Suprapubic skin (tissue), 4 donors: ENCODE data around the gene WDR11. TPM values are rescaled to one million over a fixed set of nuclear protein-coding genes. Genes with fewer than 3 reads are reported as not detected.

Experiments
- DNase-seq, 2 donors: peaks; one replicate each; pipeline ENCODE4 v3.0.0-alpha.2; 2019; ENCODE audit warnings: low spot score in 2 of 2
- H3K27ac ChIP-seq: fragments of 200-600 bp; sonication (generic); one replicate; pipeline ENCODE4 v1.5.1; 2019
- H3K27me3 ChIP-seq: fragments of 200-600 bp; sonication (generic); one replicate; pipeline ENCODE4 v1.5.1; 2019
- H3K36me3 ChIP-seq: fragments of 200-600 bp; sonication (generic); one replicate; pipeline ENCODE4 v1.5.1; 2019
- H3K4me1 ChIP-seq: fragments of 200-600 bp; sonication (generic); one replicate; pipeline ENCODE4 v1.5.1; 2019
- H3K4me3 ChIP-seq: fragments of 200-600 bp; sonication (generic); one replicate; pipeline ENCODE4 v1.5.1; 2019; ENCODE audit warnings: mild to moderate bottlenecking
- H3K9me3 ChIP-seq: fragments of 200-600 bp; sonication (generic); one replicate; pipeline ENCODE4 v1.5.1; 2019
- EP300 ChIP-seq: sonication (generic); formaldehyde crosslinking; IDR thresholded peaks from one replicate; pipeline ENCODE4 v1.6.1; 2017; ENCODE audit warnings: antibody characterized with exemption
- POLR2A ChIP-seq, 2 donors: fragments of 450-650 bp; IDR thresholded peaks; one replicate each; pipeline ENCODE4 v1.6.1; 2017; ENCODE audit warnings: antibody characterized with exemption in 2 of 2, mild to moderate bottlenecking in 2 of 2, moderate library complexity in 2 of 2
- POLR2AphosphoS5 ChIP-seq, 3 donors: sonication (generic); formaldehyde crosslinking; IDR thresholded peaks; one replicate each; pipeline ENCODE4 v1.6.1; 2017; ENCODE audit warnings: antibody characterized with exemption in 3 of 3
- WGBS: methylation state at CpG from one replicate; pipeline ENCODE4 v1.1.5; 2018; 5-methylcytosine and 5-hydroxymethylcytosine counted together
- total RNA-seq, 4 donors: library from RNA; depleted of rRNA; stranded (reverse); fragments of >200 nt; gene quantifications; one replicate each; pipeline ENCODE4 v1.1.0, GENCODE V29; 2016
- TF ChIP-seq, protein P1 (sequence below), 2 donors: fragments of 200-600 bp in 1 of 2; fragments of 450-650 bp in 1 of 2; sonication (generic) in 1 of 2; IDR thresholded peaks; one replicate each; pipeline ENCODE4 v1.5.1; 2016 to 2019; ENCODE audit warnings: antibody characterized with exemption in 2 of 2, mild to moderate bottlenecking in 1 of 2, moderate library complexity in 1 of 2

WDR11 gene
- total RNA-seq, 4 donors from 2014 or later: 32.9 to 107 (median 64.7) TPM

DNA sequence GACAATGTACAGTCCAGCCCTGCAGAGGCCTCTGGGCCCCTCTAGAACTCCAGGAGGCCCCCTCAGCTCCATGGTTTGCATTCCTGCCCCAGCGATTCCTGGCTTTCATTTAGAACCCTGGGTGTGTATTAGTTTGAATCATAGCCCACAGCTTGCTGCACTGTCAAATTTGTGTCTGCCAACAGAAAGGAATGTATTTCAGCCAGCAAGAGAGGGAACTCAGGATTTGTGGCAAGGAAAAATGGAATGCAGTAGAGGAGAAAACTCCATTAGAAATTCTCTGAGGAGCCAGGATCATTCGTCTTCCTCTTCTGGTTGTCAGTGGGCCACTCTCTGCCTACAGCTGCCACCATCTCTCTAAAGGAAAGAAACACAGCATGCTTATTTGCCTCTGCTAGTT lies 27.9 kb upstream of the WDR11 start:
- no peaks in the 10 kb centered on the region for H3K4me1 ChIP-seq
- no peak for TF ChIP-seq POLR2AphosphoS5 (IDR thresholded peaks at IDR 0.05)
- TF ChIP-seq POLR2A (IDR thresholded peaks at IDR 0.05): no peak
- TF ChIP-seq, protein P1, sequence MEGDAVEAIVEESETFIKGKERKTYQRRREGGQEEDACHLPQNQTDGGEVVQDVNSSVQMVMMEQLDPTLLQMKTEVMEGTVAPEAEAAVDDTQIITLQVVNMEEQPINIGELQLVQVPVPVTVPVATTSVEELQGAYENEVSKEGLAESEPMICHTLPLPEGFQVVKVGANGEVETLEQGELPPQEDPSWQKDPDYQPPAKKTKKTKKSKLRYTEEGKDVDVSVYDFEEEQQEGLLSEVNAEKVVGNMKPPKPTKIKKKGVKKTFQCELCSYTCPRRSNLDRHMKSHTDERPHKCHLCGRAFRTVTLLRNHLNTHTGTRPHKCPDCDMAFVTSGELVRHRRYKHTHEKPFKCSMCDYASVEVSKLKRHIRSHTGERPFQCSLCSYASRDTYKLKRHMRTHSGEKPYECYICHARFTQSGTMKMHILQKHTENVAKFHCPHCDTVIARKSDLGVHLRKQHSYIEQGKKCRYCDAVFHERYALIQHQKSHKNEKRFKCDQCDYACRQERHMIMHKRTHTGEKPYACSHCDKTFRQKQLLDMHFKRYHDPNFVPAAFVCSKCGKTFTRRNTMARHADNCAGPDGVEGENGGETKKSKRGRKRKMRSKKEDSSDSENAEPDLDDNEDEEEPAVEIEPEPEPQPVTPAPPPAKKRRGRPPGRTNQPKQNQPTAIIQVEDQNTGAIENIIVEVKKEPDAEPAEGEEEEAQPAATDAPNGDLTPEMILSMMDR (IDR thresholded peaks at IDR 0.05): no peak
- no peak for TF ChIP-seq EP300
- H3K27ac ChIP-seq: no peak overlapping the region
- H3K4me3 ChIP-seq: no peak overlapping the region
- no peaks in the 10 kb centered on the region for H3K9me3 ChIP-seq
- no peaks in the 10 kb centered on the region for H3K36me3 ChIP-seq
- 32% methylated on average over 2 of the region's 2 CpGs for WGBS
- no peak for DNase-seq
- H3K27me3 ChIP-seq: peaks cover 12% of the 10 kb centered on the region

DNA sequence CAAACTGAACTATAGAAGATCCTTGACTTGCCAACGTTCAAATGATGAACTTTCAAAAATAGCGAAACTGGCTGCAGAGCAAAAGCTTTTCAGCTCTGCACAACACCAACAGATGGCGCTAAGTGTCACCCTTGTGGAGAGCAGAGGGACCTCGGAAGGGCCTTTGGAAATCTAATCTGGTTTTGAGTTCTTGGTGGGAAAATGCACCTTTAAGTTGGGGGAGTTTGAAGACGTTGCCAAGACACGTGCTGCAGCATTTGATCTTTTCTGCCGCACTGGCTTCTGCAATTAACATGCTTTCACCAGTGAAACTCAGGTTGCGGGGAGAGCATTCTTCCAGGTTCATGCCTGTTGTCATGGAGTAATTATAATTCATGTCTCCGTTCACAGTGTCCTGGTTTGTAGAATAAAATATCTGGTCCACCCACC lies 26.3 kb upstream of the WDR11 start:
- 44% methylated on average over 9 of the region's 9 CpGs for WGBS
- no peak overlapping the region for H3K27ac ChIP-seq
- no peak for TF ChIP-seq POLR2A (IDR thresholded peaks at IDR 0.05)
- TF ChIP-seq, protein P1 (IDR thresholded peaks at IDR 0.05): peak in 1 of 2 donors; percentile 18
- H3K27me3 ChIP-seq: peaks cover 3% of the 10 kb centered on the region
- no peak overlapping the region for H3K4me3 ChIP-seq
- DNase-seq: no peak
- no peaks in the 10 kb centered on the region for H3K36me3 ChIP-seq
- H3K9me3 ChIP-seq: no peaks in the 10 kb centered on the region
- H3K4me1 ChIP-seq: no peaks in the 10 kb centered on the region

DNA sequence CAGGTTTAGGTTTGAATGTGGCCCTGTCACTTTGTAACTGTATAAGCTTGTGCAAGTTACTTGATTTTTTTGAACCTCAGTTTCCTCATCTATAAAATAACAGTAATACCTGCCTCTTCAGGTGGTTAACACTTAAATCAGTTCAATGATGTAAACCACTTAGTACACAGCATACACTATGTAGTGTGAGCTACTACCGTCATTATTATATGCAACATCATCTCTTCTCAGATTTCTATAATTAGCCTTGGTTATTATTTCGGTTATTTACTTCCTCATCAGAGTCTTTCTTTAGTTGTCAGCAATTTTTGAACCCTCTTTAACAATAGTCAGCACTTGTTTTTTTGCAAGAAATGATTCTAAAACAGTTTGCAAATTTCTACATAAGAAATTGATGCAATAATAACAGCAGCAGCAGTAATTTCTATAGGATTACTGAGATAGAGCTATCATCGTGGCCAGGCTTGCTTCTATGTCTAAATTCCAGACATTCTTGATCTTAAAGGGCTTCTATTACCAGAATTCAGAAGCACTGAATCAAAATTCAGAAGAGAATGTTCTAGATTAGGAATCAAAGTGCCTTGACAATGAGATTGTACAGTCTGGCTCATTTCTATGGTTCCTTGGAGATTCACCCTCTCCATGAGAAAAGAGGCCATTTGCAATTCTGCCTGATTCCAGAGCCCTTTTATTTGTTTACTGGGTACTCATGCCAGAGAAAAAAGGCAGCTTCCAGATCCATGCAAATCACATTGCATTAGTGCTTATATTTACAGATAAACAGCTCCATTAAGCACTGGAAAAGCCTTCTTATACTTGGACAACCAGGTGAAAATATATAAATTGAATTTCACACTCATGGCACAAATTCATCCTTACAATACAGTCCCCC lies 25.0 kb upstream of the WDR11 start:
- 51% methylated on average over 3 of the region's 3 CpGs for WGBS
- Histone ChIP-seq H3K9me3 (no peaks in the 10 kb centered on the region), H3K27ac (no peak overlapping the region), H3K36me3 (no peaks in the 10 kb centered on the region), H3K27me3 (peaks cover 3% of the 10 kb centered on the region), H3K4me1 (no peaks in the 10 kb centered on the region), H3K4me3 (no peak overlapping the region)
- no peak for DNase-seq
- TF ChIP-seq, protein P1 (IDR thresholded peaks at IDR 0.05): no peak
- no peak for TF ChIP-seq POLR2A (IDR thresholded peaks at IDR 0.05)
- TF ChIP-seq EP300: no peak
- TF ChIP-seq POLR2AphosphoS5 (IDR thresholded peaks at IDR 0.05): no peak

DNA sequence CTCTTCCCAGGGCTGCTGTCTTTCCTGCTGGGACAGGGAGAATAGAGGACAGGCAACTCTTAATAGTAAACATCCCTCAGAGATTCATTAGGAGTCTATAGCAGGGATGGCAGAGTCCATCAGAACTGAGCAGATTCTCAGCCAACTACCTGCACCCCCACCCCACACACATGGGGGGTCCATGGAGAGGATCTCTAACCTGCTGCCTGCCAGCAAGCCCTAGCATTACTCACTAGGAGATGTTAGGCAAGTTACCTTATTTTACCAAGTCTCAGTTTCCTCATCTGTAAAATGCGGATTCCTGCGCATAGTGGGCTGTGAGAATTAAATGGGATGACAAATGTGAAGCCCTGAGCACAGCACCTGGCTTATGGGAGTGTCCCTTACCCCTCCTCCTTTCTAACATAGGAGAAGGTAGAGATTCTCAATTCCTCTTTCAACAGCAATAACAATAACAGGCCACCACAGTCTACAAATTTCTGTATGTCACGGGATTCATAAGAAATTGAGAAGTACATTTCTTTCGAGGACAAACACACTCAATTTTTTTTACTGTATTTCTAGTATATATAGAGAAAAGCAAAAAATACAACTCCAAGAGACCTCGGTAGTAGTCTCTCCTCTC lies 23.8 kb upstream of the WDR11 start:
- Histone ChIP-seq H3K27me3 (peaks cover 3% of the 10 kb centered on the region), H3K27ac (no peak overlapping the region), H3K4me3 (no peak overlapping the region), H3K9me3 (no peaks in the 10 kb centered on the region), H3K4me1 (no peaks in the 10 kb centered on the region), H3K36me3 (no peaks in the 10 kb centered on the region)
- TF ChIP-seq, protein P1 (IDR thresholded peaks at IDR 0.05): no peak
- TF ChIP-seq POLR2AphosphoS5 (IDR thresholded peaks at IDR 0.05) (no peak), POLR2A (IDR thresholded peaks at IDR 0.05) (no peak), EP300 (no peak)
- DNase-seq: no peak
- WGBS: 65% methylated on average over 5 of the region's 5 CpGs

DNA sequence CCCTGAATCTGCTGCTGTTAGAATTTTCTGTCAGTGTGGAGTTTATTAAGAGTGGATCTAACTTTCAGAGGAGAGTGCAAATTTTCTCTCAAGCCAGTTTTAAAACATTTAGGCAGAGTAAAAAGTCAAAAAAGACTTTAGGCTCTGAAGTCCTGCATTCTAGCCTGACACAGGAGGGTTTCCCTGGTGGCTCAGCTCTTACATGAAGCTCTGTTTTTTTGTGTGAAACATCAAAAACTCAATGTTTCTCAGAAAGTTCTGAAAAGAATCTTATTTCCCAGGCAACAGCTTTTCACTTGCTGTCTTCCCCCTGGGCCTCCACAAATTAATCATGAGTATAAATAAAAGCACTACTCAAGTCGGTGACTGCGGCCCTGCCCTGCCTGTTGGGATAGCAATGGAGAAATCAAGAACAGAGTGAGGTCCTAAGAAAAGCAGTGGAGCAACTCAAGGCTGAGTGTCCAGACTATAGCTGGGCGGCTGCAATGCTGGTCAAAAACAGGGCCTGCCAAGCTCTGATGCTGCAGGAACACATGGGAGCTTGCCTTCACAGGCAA lies 22.3 kb upstream of the WDR11 start:
- no peak overlapping the region for H3K27ac ChIP-seq
- no peaks in the 10 kb centered on the region for H3K4me1 ChIP-seq
- no peaks in the 10 kb centered on the region for H3K36me3 ChIP-seq
- no peak for TF ChIP-seq POLR2A (IDR thresholded peaks at IDR 0.05)
- TF ChIP-seq POLR2AphosphoS5 (IDR thresholded peaks at IDR 0.05): no peak
- TF ChIP-seq, protein P1 (IDR thresholded peaks at IDR 0.05): no peak
- TF ChIP-seq EP300: no peak
- no peaks in the 10 kb centered on the region for H3K9me3 ChIP-seq
- H3K4me3 ChIP-seq: no peak overlapping the region
- peaks cover 3% of the 10 kb centered on the region for H3K27me3 ChIP-seq
- no peak for DNase-seq
- 80% methylated on average over 3 of the region's 3 CpGs for WGBS
